Measurements from ENCODE around the gene ZNF780B.

The ZNF780B gene

GRCh38 chr19:40078377-40078776, 22.3 kb upstream of the ZNF780B start:
- no peak overlapping the region for H3K27ac ChIP-seq
- TF ChIP-seq CTCF (IDR thresholded peaks at IDR 0.05) (no peak), ZFX (IDR thresholded peaks at IDR 0.05; ENCODE audit: borderline replicate concordance) (no peak)

GRCh38 chr19:40070058-40070457, 14.0 kb upstream of the ZNF780B start:
- no peak overlapping the region for H3K27ac ChIP-seq
- TF ChIP-seq CTCF (IDR thresholded peaks at IDR 0.05) (no peak), ZFX (IDR thresholded peaks at IDR 0.05; ENCODE audit: borderline replicate concordance) (no peak)

- no peak for TF ChIP-seq ZFX (IDR thresholded peaks at IDR 0.05; ENCODE audit: borderline replicate concordance)
- TF ChIP-seq CTCF (IDR thresholded peaks at IDR 0.05), result no peak
- H3K27ac ChIP-seq, result no peak overlapping the region
These were observed 3.6 kb upstream of the ZNF780B start for GRCh38 chr19:40059624-40060023.

- TF ChIP-seq ZFX (IDR thresholded peaks at IDR 0.05; ENCODE audit: borderline replicate concordance) (no peak), CTCF (IDR thresholded peaks at IDR 0.05) (no peak)
These were observed 1.1 kb upstream of the ZNF780B start for GRCh38 chr19:40057166-40057565.

GRCh38 chr19:40056505-40056904, 474 bp upstream of the ZNF780B start:
- peak overlapping the region; percentile 40 for H3K27ac ChIP-seq
- TF ChIP-seq ZFX (IDR thresholded peaks at IDR 0.05; ENCODE audit: borderline replicate concordance) (no peak), CTCF (IDR thresholded peaks at IDR 0.05) (no peak)

More at GRCh38 chr19:40057166-40057565, 1.1 kb upstream of the ZNF780B start:
- H3K27ac ChIP-seq, result no peak overlapping the region

- no peak overlapping the region for H3K27ac ChIP-seq
- TF ChIP-seq CTCF (IDR thresholded peaks at IDR 0.05) (no peak), ZFX (IDR thresholded peaks at IDR 0.05; ENCODE audit: borderline replicate concordance) (no peak)
These were observed 982 bp downstream of the ZNF780B start for GRCh38 chr19:40055049-40055448.

- TF ChIP-seq ZFX (IDR thresholded peaks at IDR 0.05; ENCODE audit: borderline replicate concordance) (no peak), CTCF (IDR thresholded peaks at IDR 0.05) (no peak)
- no peak overlapping the region for H3K27ac ChIP-seq
These were observed 1.4 kb downstream of the ZNF780B start for GRCh38 chr19:40054632-40055031.

All from 22Rv1 (cell line).